Esophagus (tissue), 2 donors: ENCODE results near the gene SSRP1. TPM values are rescaled to one million over a fixed set of nuclear protein-coding genes. Genes with fewer than 3 reads are reported as not detected.
A peak's percentile ranks its signal among the peaks of the same experiment; 100 is the strongest.

Source experiments
- H3K27ac ChIP-seq, 2 donors: one replicate each; pipeline ENCODE4 v1.5.1; 2013; ENCODE audit warnings: low read depth in 2 of 2, mild to moderate bottlenecking in 2 of 2, inconsistent platforms in 1 of 2, low read length in 1 of 2, moderate library complexity in 1 of 2
- H3K27me3 ChIP-seq, 2 donors: one replicate each; pipeline ENCODE4 v1.6.1; 2013; ENCODE audit warnings: low read length in 2 of 2, control low read depth in 1 of 2, mild to moderate bottlenecking in 1 of 2; ENCODE audit not compliant: insufficient read depth in 2 of 2, control insufficient read depth in 1 of 2
- H3K36me3 ChIP-seq, 2 donors: one replicate each; pipeline ENCODE4 v1.6.1; 2013; ENCODE audit warnings: low read length in 1 of 2; ENCODE audit not compliant: control insufficient read depth in 2 of 2, insufficient read depth in 2 of 2
- H3K4me1 ChIP-seq, 2 donors: one replicate each; pipeline ENCODE4 v1.6.1; 2013; ENCODE audit warnings: low read length in 1 of 2; ENCODE audit not compliant: control insufficient read depth in 2 of 2, insufficient read depth in 2 of 2
- H3K4me3 ChIP-seq, 2 donors: one replicate each; pipeline ENCODE4 v1.5.1; 2013; ENCODE audit warnings: low read length in 2 of 2, mild to moderate bottlenecking in 2 of 2, low read depth in 1 of 2, moderate library complexity in 1 of 2
- H3K9me3 ChIP-seq, 2 donors: one replicate each; pipeline ENCODE4 v1.6.1; 2013; ENCODE audit warnings: mild to moderate bottlenecking in 2 of 2, low read depth in 1 of 2, low read length in 1 of 2, moderate library complexity in 1 of 2; ENCODE audit not compliant: control insufficient read depth in 2 of 2, insufficient read depth in 1 of 2
- WGBS, 2 donors: extraction: QIAGEN DNeasy Blood & Tissue Kit; methylation state at CpG; one replicate each; pipeline ENCODE4 v1.1.7; 2013; 5-methylcytosine and 5-hydroxymethylcytosine counted together
- polyA plus RNA-seq, 2 donors: library from polyadenylated mRNA; stranded (reverse); fragments of 200-250 nt; gene quantifications; one replicate each; pipeline ENCODE4 v1.2.3, GENCODE V29; 2013
- donor health status: healthy with polysubstance abuse.
- donor health status: Bipolar disorder and iron deficiency.

SSRP1 gene
- polyA plus RNA-seq, 2 donors = 18.8 to 67.4 TPM

DNA sequence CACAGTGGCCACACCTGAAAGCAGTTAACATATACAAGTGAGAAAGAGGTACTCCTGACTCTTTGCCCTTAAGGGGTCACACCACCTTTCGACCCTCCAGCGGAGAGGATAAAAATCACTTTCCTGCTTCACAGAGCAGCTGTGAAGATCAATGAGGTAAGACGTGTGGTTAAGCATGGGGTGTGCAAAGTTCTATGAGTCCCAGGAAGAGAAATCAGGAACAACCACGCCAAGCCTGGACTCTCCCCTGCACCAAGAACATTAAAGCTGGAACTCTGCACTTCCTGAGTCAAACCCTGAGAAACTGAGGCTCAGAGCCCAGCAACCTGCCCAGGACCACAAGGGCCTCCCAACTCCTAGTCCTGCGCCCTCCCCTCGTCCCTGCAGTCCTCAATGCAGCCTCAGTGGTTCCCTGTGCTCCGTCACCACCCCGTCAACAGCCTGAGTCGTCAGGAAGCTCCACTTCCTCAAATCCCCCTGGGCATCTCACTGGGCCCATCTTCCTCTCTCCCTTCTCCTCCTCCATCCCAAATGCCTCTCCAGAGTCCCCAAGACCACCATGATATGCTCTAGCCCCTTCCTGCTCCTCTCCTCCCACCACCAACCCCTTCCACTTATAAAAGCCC, 28.6 kb downstream of the SSRP1 start:
- Histone ChIP-seq H3K9me3 (no peaks in the 10 kb centered on the region), H3K27me3 (no peaks in the 10 kb centered on the region), H3K27ac (peak overlapping the region; percentile 69 to 83), H3K36me3 (peaks cover 2 to 33% of the 10 kb centered on the region in 2 donors), H3K4me1 (peaks cover 8 to 48% of the 10 kb centered on the region in 2 donors), H3K4me3 (no peak overlapping the region)
- 63 to 65% methylated on average over 9 of the region's 9 CpGs for WGBS, 2 donors

DNA sequence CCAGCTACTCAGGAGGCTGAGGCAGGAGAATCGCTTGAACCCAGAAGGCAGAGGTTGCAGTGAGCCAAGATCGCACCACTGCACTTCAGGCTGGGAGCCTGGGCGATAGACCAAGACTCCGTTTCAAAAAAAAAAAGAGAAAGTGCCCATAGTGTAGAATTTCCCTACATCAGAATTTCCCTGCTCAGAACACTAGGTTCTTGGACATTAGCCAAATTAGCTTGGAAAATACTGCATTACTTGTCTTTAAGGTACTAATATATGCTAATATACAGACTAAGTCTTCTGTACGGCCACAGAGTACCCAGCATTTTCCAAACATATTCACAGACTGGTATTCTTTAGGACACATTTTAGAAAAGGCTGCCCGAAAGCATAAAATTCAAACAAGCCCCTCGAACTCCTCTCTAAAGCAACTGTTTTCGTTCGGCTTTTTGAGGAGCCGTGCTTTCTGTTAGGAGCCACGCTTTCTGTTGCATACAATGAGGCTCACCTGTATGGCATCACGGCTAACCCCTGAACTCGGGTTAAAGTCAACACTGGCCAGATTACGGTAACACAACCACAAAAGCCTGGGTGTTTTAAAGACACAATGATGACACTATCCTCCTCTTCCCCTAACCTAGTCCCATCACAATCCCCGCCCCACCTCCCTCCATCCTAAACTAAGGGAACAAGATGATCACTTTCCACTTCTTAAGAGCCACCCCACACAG, 29.4 kb downstream of the SSRP1 start:
- Histone ChIP-seq H3K4me3 (no peak overlapping the region), H3K36me3 (peaks cover 8 to 40% of the 10 kb centered on the region in 2 donors), H3K27ac (no peak overlapping the region), H3K27me3 (no peaks in the 10 kb centered on the region), H3K4me1 (peaks cover 8 to 47% of the 10 kb centered on the region in 2 donors), H3K9me3 (no peaks in the 10 kb centered on the region)
- 67 to 70% methylated on average over 15 of the region's 15 CpGs for WGBS, 2 donors

DNA sequence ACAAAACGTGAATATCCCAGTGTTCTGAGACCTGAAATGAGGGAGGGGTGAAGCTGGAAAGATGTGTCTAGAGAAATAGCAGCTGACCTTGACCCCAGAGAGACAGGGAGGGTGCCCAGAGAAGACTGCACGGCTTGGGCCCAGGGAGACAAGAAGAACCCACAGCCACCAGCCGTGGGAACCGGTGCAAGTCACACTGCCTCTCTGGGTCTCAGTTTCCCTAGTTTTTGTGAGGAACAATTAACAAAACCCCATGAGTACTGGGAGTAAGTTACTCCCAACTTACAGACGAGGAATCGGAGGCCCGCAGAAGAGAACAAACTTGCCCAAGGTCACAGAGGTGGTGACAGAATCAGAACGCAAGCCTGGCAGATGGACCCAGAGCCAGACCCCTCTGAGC, 30.2 kb downstream of the SSRP1 start:
- Histone ChIP-seq H3K4me3 (no peak overlapping the region), H3K9me3 (peaks cover 0 to 4% of the 10 kb centered on the region in 2 donors), H3K36me3 (peaks cover 16 to 48% of the 10 kb centered on the region in 2 donors), H3K4me1 (peaks cover 8 to 47% of the 10 kb centered on the region in 2 donors), H3K27me3 (no peaks in the 10 kb centered on the region), H3K27ac (peak overlapping the region; percentile 22 to 45)
- 73 to 86% methylated on average over 8 of the region's 8 CpGs for WGBS, 2 donors

DNA sequence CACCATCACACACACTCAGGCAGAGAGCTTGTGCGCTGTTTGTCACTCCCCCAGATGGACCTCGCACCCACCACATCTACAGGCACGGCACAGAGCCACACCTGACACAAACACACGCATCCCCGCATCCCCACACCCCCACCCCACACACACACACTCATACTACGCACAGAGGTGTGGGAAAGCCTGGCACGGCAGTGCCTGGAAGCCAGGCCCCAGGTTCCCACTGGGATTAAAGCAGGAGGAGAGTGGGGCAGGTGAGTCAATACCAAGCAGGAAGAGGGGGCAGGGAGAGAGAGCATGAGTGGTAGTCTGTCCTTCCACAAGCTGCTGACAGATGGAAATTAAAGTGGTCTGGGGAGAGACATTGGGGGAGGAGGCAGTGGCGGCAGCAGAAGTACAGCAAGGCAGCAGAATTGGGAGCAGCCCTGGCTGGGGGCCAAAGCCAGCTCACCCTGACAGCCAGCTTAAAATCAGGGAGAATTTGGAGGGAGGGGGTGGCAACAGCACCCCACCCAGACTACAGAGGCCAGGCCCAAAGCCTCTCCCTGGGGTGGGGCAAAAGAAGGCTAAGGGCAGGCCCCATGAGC, 31.6 kb downstream of the SSRP1 start:
- Histone ChIP-seq H3K36me3 (peaks cover 25 to 51% of the 10 kb centered on the region in 2 donors), H3K9me3 (peaks cover 0 to 16% of the 10 kb centered on the region in 2 donors), H3K27me3 (no peaks in the 10 kb centered on the region), H3K4me1 (peaks cover 4 to 36% of the 10 kb centered on the region in 2 donors), H3K27ac (peak overlapping the region; percentile 72 to 76), H3K4me3 (no peak overlapping the region)
- WGBS, 2 donors = 53 to 54% methylated on average over 8 of the region's 8 CpGs

DNA sequence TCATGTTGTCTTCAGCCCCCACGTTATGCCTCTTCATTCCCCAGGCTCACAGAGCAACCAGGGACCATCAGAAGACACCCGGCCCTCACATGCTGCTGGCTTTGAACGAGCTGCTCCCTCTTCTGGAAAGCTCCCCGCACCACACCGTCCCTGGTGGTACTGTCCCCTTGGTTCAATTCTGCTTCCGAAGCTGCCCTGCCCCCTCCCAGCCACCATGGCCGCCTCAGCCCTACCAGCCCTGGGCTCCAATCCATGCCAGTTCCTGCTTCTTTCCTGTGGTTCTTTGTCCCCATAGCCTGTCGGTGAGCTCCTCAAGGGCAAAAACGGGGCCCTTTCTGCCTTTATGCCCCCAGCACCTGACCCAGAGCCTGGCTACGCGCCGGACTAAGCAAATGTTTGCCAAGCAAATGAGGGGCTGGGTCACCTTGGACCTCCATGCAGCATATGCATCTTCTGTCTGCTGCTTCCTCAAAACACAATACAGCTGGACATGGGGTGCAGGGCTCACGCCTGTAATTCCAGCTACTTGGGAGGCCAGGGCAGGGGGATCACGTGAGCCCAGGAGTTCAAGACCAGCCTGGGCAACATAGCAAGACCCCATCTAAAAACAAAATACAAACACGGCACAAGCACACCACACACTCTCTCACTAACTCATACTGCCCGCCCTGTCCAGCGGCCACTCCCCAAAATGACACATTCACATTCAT, 32.3 kb downstream of the SSRP1 start:
- Histone ChIP-seq H3K36me3 (peaks cover 25 to 52% of the 10 kb centered on the region in 2 donors), H3K9me3 (peaks cover 0 to 18% of the 10 kb centered on the region in 2 donors), H3K27ac (peak overlapping the region; percentile 15 to 76), H3K27me3 (no peaks in the 10 kb centered on the region), H3K4me1 (peaks cover 1 to 30% of the 10 kb centered on the region in 2 donors), H3K4me3 (no peak overlapping the region)
- WGBS, 2 donors = 75 to 83% methylated on average over 17 of the region's 17 CpGs

DNA sequence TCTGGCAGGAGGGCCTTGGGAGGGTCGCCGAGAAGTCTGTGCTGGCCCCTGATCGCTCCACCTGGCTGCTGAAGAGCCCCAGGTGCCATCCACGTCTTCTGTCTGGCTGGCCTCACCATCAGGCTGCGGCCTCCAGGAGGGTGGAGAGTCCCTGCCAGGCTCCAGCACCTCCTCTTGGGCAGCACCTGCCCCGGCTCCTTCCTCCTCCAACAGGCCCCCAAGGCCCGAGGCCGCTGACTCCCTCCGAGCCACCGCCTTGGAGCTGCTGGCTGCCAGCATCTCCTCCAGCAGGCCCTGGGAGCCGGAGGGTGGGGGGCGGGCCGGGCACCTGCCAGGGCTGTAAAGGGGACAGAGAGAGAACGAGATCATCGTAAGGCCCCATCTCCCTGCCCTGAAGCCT, 33.2 kb downstream of the SSRP1 start:
- peaks cover 25 to 52% of the 10 kb centered on the region in 2 donors for H3K36me3 ChIP-seq
- H3K4me1 ChIP-seq = peaks cover 0 to 26% of the 10 kb centered on the region in 2 donors
- H3K27me3 ChIP-seq = no peaks in the 10 kb centered on the region
- WGBS, 2 donors = 90% methylated on average over 14 to 15 of the region's 15 CpGs
- no peak overlapping the region for H3K27ac ChIP-seq
- H3K9me3 ChIP-seq = peaks cover 0 to 18% of the 10 kb centered on the region in 2 donors
- H3K4me3 ChIP-seq = no peak overlapping the region

DNA sequence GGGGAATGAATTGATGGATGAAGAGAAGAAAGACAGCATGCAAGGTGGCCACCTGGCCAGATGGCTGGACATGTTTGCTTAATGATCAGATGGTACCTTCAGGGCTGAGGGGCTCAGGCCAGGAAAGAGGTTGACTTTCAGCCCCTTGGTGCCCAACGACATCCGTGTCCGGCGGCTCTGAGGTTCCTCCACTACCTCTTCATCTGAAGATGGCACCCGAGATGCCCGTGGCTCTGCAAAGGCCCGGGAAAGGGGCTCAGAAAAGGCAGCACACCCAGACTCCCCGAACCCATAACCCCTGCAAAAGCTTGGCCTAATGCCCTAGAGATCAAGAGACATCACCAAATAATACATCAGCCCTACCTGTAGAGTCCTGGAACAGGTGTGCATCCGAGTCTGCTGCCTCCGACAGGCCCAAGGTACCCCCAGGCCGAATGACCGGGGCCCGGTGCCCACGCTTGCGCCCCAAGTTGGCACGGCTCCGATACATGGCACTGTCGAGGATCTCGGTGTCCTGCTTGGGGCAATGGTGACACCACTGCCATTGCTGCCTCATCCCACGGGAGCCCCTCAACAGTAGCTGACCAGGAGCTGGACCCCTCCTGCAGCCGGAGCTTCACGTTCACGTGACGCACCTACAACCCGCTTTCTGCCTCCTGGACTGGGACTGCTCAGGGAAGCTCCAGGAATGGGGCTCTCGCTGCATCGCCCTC, 33.8 kb downstream of the SSRP1 start:
- Histone ChIP-seq H3K27me3 (no peaks in the 10 kb centered on the region), H3K9me3 (peaks cover 0 to 18% of the 10 kb centered on the region in 2 donors), H3K27ac (no peak overlapping the region), H3K4me1 (peaks cover 0 to 21% of the 10 kb centered on the region in 2 donors), H3K36me3 (peaks cover 25 to 52% of the 10 kb centered on the region in 2 donors), H3K4me3 (no peak overlapping the region)
- WGBS, 2 donors = 95% methylated on average over 27 of the region's 27 CpGs

DNA sequence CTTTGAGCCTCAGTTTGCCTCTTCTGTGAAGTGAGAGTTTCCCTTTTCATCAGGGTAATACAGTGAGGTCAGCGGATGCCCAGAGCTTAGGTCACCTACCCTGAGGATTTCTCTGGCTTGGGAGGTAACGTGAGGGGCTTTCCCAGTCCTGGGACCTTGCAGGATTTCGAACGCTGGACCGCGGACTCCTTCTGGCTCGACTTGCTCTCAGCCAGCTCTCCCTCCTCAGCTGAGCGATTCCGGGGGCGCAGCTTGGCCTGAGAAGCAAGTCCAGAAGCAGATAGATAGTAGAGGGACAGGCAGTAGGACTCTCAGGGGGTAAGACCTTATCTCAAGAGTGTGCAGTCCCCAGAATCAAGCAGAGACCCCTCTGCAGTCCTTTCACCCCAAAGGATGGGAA, 34.9 kb downstream of the SSRP1 start:
- Histone ChIP-seq H3K27me3 (no peaks in the 10 kb centered on the region), H3K4me1 (peaks cover 0 to 20% of the 10 kb centered on the region in 2 donors), H3K4me3 (no peak overlapping the region), H3K27ac (no peak overlapping the region), H3K36me3 (peaks cover 25 to 52% of the 10 kb centered on the region in 2 donors), H3K9me3 (peaks cover 0 to 18% of the 10 kb centered on the region in 2 donors)
- 97% methylated on average over 10 of the region's 10 CpGs for WGBS, 2 donors
